HCEC 1CT (cell line): ENCODE results near the gene RAD51D.
"Not testable (repeated sequence)": the region's sequence is repeated elsewhere in the genome, so short reads cannot be mapped to it uniquely, and the experiment has no call there.

ENCODE experiments used
- DNase-seq: peaks from one replicate; pipeline ENCODE4 v3.0.0-alpha.2; 2017

RAD51D gene

DNA sequence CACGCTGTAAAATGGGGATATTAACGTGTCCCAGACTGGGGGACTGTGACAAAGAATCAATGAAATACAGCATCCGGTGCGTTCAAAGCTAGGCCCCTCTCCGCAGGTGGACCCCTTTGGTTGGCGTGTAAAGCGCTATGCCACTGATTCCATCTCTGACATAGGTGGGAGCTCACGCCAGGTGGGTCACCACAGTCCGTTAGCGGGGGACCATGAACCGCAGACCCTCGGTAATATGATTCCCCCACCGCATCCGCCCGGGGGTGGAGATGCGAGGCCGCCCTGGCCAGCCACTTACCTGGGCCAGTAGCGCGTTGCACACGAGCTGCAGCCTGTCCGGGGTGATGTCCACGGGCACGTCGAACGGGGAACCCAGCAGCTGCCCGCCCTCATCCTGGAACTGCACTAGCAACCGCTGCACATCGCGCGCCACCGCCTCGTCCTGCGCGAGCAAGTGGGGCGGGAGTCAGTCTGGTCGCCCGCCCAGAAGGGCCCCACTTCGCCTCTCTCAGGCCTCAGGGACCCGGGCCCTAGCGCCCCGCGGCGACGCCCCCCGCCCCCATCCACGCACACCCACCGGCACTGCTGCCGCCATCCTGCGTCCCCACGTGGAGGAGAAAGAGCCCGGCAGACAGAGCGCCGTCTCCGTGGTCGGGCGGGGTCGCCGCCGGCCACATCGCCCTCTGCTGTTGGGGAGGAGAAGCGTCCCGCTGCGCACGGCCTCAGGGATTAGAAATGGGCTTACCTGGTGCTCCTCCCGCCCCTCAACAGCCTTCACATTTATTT, 22.2 kb upstream of the RAD51D start, which contains the start of gene NLE1:
Gene NLE1, minus strand, starts transcription at position 623 of the 786 bp plus-strand sequence. Its CDS starts 28 bp downstream, at position 595.
- peak; percentile 71 for DNase-seq

DNA sequence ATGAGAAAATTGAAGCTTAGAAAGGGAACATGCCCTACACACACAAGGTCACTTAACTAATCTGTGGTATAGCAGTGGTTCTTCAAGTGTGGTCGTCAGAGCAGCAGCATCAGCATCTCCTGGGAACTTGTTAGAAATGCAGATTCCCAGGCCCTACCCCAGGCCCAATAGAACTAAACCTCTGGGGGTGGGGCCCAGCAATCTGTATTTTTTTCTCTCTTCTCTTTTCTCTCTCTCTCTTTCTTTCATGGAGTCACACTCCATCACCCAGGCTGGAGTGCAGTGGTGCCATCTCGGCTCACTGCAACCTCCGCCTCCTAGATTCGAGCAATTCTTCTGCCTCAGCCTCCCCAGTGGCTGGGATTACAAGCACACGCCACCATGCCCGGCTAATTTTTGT, 18.6 kb upstream of the RAD51D start:
- DNase-seq = no peak

- DNase-seq = no peak
These were observed 15.7 kb upstream of the RAD51D start for GRCh38 chr17:35135322-35135721.

DNA sequence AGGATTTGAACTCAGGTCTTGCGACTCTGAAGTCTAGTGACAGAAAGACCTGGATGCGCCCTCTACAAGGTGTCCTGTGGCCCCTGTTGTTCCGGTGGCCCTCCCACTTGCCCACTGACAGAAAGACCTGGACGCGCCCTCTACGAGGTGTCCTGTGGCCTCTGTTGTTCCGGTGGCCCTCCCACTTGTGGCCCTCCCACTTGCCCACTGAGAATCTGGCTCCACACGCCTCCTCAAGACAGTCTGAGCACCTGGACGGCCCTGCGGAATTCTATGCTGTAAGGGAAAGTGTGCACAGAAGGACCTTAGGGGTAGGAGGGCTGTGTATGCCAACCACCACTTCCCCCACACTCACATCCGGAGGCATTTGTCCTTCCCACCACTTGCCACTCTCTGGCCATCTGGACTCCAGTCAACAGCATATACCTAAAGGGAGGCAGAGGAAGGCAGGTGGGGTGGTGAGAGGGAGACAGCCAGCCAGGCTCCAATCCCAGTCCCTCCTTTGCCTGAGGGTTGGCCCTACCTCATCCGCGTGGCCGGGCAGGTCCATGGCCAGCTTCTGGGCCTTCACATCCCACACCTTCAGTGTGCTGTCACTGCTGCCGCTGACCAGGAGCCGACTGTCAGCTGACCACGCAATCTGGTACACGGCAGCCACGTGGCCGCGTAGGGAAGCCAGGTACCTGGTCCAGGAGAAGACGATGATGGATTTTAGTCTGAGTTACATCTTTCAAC, 13.3 kb upstream of the RAD51D start:
- DNase-seq = no peak

- no peak for DNase-seq
These were observed 12.4 kb upstream of the RAD51D start for GRCh38 chr17:35132099-35132498.

- no peak for DNase-seq
These were observed 10.7 kb upstream of the RAD51D start for GRCh38 chr17:35130392-35130791.

GRCh38 chr17:35129973-35130351, 10.3 kb upstream of the RAD51D start:
- DNase-seq = peak; percentile 9

DNA sequence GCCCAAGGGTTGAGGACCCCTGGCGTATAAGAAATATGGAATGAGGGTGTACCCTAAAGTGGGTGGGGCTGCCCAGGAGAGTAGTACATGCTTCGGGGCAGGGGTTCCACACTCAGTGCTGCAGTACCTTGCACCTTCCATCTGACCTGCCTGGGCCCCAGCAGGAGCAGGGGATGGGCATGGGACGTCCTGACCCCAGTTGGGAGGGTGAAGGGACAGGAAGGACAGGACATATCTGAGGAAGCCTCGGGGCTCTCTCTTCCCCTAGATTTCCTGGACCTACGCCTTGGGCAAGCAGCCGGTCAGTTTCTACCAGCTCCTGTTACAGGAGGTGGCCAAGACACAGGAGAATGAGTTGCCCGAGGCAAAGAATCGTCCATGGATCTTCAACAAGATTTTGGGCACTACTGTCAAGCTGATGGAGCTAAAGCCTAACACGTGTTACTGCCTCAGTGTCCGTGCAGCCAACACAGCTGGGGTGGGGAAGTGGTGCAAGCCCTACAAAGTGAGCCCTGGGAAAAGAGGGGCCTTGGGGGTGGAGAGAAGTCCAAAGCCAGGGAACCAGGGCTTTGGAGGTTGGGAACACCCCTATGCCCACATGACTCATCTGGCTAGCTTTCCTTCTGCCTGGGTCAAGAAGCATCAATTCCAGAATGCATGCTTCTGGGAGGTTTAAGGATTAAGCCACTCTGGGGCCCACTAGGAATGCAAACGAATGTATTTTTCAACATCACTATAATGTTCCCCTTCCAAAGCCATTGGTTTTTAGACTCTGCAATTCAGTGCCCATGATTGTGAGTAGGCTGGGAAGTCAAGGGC, 9.7 kb upstream of the RAD51D start:
- DNase-seq = peak; percentile 22

- peak; percentile 8 for DNase-seq
These were observed 8.3 kb upstream of the RAD51D start for GRCh38 chr17:35127751-35128514.

DNA sequence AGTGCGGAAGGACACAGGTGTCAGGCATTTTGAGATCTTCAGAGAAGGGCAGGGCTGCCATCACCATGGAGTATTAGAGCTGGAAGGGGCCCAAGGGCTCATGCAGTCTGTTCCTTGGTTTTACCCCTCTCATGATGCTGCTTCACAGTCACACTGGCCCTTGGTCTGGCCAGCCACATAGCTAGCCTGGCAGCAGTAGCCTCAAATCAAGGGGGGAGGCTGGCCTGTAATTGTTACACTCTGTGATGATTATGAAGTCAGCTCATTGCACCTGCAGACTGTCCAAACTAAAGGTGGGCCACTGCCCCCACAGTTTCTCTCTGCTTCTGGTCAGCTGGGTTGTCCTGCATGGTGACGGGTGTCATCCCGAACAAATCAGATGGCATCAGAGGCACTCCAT, 1.7 kb upstream of the RAD51D start, which contains the start of gene FNDC8:
Gene FNDC8, plus strand, starts transcription at position 301 of the 400 bp plus-strand sequence. Its CDS starts 79 bp downstream, at position 380.
- no peak for DNase-seq

GRCh38 chr17:35117984-35118383, 1.7 kb downstream of the RAD51D start:
- no peak for DNase-seq

GRCh38 chr17:35116845-35117244, 2.8 kb downstream of the RAD51D start:
- DNase-seq = no peak

DNA sequence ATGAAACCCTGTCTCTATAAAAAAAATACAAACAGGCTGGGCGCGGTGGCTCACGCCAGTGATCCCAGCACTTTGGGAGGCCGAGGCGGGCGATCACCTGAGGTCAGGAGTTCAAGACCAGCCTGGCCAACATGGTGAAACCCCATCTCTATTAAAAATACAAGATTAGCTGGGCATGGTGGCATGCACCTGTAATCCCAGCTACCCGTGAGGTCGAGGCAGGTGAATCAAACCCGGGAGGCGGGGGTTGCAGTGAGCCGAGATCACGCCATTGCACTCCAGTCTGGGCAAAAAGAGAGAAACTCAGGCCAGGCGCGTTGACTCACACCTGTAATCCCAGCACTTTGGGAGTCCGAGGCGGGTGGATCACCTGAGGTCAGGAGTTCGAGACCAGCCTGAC, 8.9 kb downstream of the RAD51D start:
- not testable (repeated sequence) for DNase-seq

- DNase-seq = no peak
These were observed 14.7 kb downstream of the RAD51D start for GRCh38 chr17:35104844-35105450.

GRCh38 chr17:35103271-35103670, 16.4 kb downstream of the RAD51D start:
- no peak for DNase-seq

DNA sequence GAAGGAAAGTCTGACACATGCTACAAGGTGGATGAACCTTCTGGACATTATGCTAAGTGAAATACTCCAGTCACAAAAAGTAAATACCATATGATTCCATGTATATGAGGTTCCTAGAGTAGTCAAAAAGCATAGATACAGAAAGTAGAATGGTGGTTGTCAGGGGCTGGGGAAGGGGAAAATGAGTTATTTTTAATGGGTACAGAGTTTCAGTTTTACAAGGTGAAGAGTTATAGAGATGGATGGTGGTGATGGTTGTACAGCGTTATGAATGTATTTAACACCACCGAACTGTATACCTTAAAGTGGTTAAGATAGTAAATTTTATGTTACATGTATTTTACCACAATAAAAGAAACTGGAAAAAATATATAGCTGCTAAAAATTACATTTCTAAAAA, 17.9 kb downstream of the RAD51D start:
- no peak for DNase-seq

- no peak for DNase-seq
These were observed 18.6 kb downstream of the RAD51D start for GRCh38 chr17:35101036-35101435.

- DNase-seq = no peak
These were observed 19.8 kb downstream of the RAD51D start for GRCh38 chr17:35099908-35100307.

DNA sequence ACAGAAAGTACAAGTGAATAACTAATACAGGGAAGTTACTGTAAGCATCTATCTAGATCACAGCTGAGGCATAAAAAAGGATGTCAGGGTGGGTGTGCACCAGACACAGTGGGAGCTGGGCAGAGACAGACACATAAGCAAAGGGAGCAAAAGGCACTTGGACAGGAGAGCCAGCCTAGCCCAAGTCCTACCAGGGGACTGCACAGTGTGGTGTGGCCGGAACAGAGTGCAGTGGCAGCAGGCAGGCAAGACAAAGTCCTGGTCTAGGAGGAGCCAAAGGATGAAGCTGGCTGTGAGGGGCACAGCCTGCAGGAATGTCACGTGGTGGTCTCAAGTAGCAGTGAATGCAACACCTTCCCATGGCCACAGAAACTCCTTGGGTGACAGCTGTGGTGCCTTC, 21.9 kb downstream of the RAD51D start:
- no peak for DNase-seq

GRCh38 chr17:35095741-35096140, 23.9 kb downstream of the RAD51D start:
- DNase-seq = no peak

- peak; percentile 87 for DNase-seq
These were observed 24.8 kb downstream of the RAD51D start for GRCh38 chr17:35094902-35095301.

DNA sequence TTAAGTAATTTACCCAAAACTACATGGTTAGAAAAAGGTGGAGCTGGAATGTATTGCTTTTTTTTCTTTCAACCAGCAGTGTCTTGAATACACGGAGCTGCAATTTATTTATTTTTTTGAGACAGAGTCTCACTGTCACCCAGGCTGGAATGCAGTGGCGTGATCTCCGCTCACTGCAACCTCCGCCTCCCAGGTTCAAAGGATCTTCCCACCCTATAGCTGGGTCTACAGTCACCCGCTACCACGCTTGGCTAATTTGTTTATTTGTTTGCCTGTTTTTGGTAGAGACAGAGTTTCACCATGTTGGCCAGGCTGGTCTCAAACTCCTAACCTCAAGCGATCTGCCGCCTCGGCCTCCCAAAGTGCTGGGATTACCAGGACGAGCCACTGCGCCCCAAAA, 29.0 kb downstream of the RAD51D start:
- DNase-seq = not testable (repeated sequence)
